Body of pancreas (tissue), 4 donors: ENCODE data around the gene C19orf38. TPM values are rescaled to one million over a fixed set of nuclear protein-coding genes. Genes with fewer than 3 reads are reported as not detected.
A peak's percentile ranks its signal among the peaks of the same experiment; 100 is the strongest.

Experiments used
- ATAC-seq: fragments of 150-250 bp; one replicate; pipeline ENCODE4 v1.9.1; 2016
- DNase-seq, 4 donors: peaks; one replicate each; pipeline ENCODE4 v3.0.0-alpha.2; 2019
- H3K27ac ChIP-seq, 4 donors: fragments of 200-600 bp; sonication (generic); 1 replicate in 3 of 4; 2 replicates in 1 of 4; pipeline versions ENCODE4 v1.5.1 to v1.6.1; 2016 to 2019; ENCODE audit warnings: mild to moderate bottlenecking in 1 of 4, mixed read lengths in 1 of 4, moderate library complexity in 1 of 4
- H3K27me3 ChIP-seq, 2 donors: fragments of 200-600 bp; sonication (generic); one replicate each; pipeline ENCODE4 v1.6.0; 2016; ENCODE audit warnings: mild to moderate bottlenecking in 1 of 2
- H3K36me3 ChIP-seq, 2 donors: fragments of 200-600 bp; sonication (generic); replicated peaks in 1 of 2; 2 replicates each; pipeline ENCODE4 v1.5.1; 2016; ENCODE audit warnings: low read depth in 2 of 2; ENCODE audit not compliant: insufficient read depth in 1 of 2
- H3K4me1 ChIP-seq: fragments of 200-600 bp; sonication (generic); one replicate; pipeline ENCODE4 v1.6.0; 2016
- H3K4me3 ChIP-seq, 2 donors: fragments of 200-600 bp; sonication (generic); 1 replicate in 1 of 2; 2 replicates in 1 of 2; pipeline ENCODE4 v1.5.1; 2016 to 2019
- H3K9me3 ChIP-seq, 3 donors: fragments of 200-600 bp; sonication (generic); 1 replicate in 2 of 3; 2 replicates in 1 of 3; pipeline ENCODE4 v1.5.1; 2016
- CTCF ChIP-seq, 7 experiments: fragments of 450-650 bp in 4 of 7; fragments of 200-600 bp in 3 of 7; sonication (generic) in 3 of 7; IDR thresholded peaks; one replicate each; pipeline ENCODE4 v1.5.1; 2016 to 2019; ENCODE audit warnings: antibody characterized with exemption in 7 of 7
- POLR2A ChIP-seq, 3 donors: fragments of 450-650 bp; IDR thresholded peaks; one replicate each; pipeline ENCODE4 v1.6.1; 2016; ENCODE audit warnings: antibody characterized with exemption in 3 of 3, mild to moderate bottlenecking in 2 of 3
- WGBS, 2 donors: methylation state at CpG; one replicate each; pipeline ENCODE4 v1.1.5; 2017; 5-methylcytosine and 5-hydroxymethylcytosine counted together
- intact Hi-C: fragments of 100-400 bp; cut with DNase I; formaldehyde crosslinking; loops from one replicate; pipeline ENCODE4 v1.15.1; 2023
- total RNA-seq, 2 donors: library from RNA; depleted of rRNA; stranded (reverse); fragments of >200 nt; gene quantifications; one replicate each; pipeline ENCODE4 v1.1.0, GENCODE V29; 2016

Gene C19orf38
- total RNA-seq, 2 donors from 2014 or later = 0.52 TPM; not detected in 1

DNA sequence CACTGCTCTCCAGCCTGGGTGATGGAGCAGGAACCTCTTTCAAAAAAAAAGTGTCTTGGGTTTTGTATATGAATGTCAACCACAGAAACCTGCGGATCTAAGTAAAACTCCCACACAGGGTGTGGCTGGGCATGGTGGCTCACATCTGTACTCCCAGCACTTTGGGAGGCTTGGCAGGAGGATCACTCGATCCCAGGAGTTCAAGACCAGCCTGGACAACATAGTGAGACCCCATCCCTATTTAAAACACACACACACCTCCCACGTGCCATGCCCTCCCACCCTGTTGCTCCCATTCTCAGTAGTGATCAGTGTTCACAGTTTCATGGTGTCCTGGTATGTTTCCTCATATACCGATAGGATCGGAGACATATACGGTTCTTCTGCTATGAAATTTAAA is 21.4 kb upstream of the C19orf38 start:
- no peak overlapping the region for H3K27ac ChIP-seq
- 94 to 98% methylated on average over 6 of the region's 6 CpGs for WGBS, 2 donors
- DNase-seq (no peak), ATAC-seq (no peak)
- H3K36me3 ChIP-seq = peaks cover 16 to 38% of the 10 kb centered on the region in 2 donors
- no peaks in the 10 kb centered on the region for H3K4me1 ChIP-seq
- H3K4me3 ChIP-seq = no peak overlapping the region
- TF ChIP-seq CTCF (IDR thresholded peaks at IDR 0.05) (no peak), POLR2A (IDR thresholded peaks at IDR 0.05) (no peak)
- H3K9me3 ChIP-seq = no peaks in the 10 kb centered on the region
- intact Hi-C loops = no loop called here
- no peaks in the 10 kb centered on the region for H3K27me3 ChIP-seq

- no peak for DNase-seq
- WGBS, 2 donors = 94 to 98% methylated on average over 7 to 24 of the region's 26 CpGs
- Histone ChIP-seq H3K36me3 (peaks cover 9 to 33% of the 10 kb centered on the region in 2 donors), H3K27ac (no peak overlapping the region), H3K27me3 (no peaks in the 10 kb centered on the region), H3K9me3 (no peaks in the 10 kb centered on the region), H3K4me3 (no peak overlapping the region), H3K4me1 (no peaks in the 10 kb centered on the region)
- intact Hi-C loops = no loop called here
- TF ChIP-seq POLR2A (IDR thresholded peaks at IDR 0.05) (no peak), CTCF (IDR thresholded peaks at IDR 0.05) (peak in 1 of 7 experiments; percentile 5)
- ATAC-seq = no peak
Observed at GRCh38 chr19:10828981-10829821, 19.0 kb upstream of the C19orf38 start.

DNA sequence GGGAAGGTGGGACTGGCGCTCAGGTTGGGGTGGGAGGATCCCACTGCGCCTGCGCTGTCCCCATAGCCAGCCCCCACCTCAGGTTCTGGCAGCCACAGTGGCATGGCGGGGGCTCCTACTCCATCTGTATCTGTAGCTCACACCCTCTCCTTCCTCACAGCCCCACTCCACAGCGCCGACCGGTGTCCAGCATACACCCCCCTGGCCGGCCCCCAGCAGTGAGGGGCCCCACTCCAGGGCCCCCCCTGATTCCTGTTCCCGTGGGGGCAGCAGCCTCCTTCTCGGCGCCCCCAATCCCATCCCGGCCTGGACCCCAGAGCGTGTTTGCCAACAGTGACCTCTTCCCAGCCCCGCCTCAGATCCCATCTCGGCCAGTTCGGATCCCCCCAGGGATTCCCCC is 18.2 kb upstream of the C19orf38 start:
- ATAC-seq = no peak
- no peak overlapping the region for H3K27ac ChIP-seq
- intact Hi-C loops = no loop called here
- 87 to 94% methylated on average over 11 to 16 of the region's 16 CpGs for WGBS, 2 donors
- no peaks in the 10 kb centered on the region for H3K27me3 ChIP-seq
- no peak for DNase-seq
- TF ChIP-seq POLR2A (IDR thresholded peaks at IDR 0.05) = no peak
- no peak for TF ChIP-seq CTCF (IDR thresholded peaks at IDR 0.05)
- peaks cover 6% of the 10 kb centered on the region for H3K4me1 ChIP-seq
- H3K36me3 ChIP-seq = peaks cover 7 to 25% of the 10 kb centered on the region in 2 donors
- no peak overlapping the region for H3K4me3 ChIP-seq
- H3K9me3 ChIP-seq = no peaks in the 10 kb centered on the region

DNA sequence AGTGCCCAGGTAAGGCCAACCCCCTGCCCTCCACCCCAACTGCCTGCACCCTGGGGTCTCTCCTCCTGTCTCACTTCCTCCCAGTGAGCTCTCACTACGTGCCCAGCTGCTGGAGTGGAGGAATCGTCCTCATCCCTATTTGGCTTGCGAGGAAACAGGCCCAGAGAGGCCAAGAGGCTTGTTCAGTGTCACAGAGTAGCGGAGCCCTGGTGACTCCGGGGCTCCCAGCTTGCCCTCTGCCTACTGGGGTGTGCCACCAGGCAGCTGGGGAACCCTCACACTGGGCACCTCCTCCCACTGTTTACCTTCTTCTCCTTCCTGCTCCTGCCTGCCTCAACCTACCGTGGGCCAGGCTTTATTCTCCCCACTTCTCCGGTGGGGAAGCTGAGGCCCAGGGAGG is 17.8 kb upstream of the C19orf38 start:
- TF ChIP-seq POLR2A (IDR thresholded peaks at IDR 0.05) (no peak), CTCF (IDR thresholded peaks at IDR 0.05) (no peak)
- H3K4me1 ChIP-seq = peaks cover 8% of the 10 kb centered on the region
- H3K9me3 ChIP-seq = no peaks in the 10 kb centered on the region
- intact Hi-C loops = no loop called here
- H3K36me3 ChIP-seq = peaks cover 3 to 22% of the 10 kb centered on the region in 2 donors
- ATAC-seq (no peak), DNase-seq (no peak)
- WGBS, 2 donors = 82 to 85% methylated on average over 7 of the region's 7 CpGs
- no peak overlapping the region for H3K27ac ChIP-seq
- H3K27me3 ChIP-seq = no peaks in the 10 kb centered on the region
- no peak overlapping the region for H3K4me3 ChIP-seq
